Activated B cell treated with CpG ODN at 0.5 μM for 24 hours (primary cell): ENCODE results near the gene NAT10. TPM values are rescaled to one million over a fixed set of nuclear protein-coding genes. Genes with fewer than 3 reads are reported as not detected.
A peak's percentile ranks its signal among the peaks of the same experiment; 100 is the strongest.

ENCODE experiments used
- ATAC-seq: fragments of 200-7000 bp; cut with Tn5 transposase; one replicate; pipeline ENCODE4 v1.10.0; 2021; ENCODE audit warnings: low read depth, mild to moderate bottlenecking, moderate library complexity
- CTCF ChIA-PET: fragments of 350-600 bp; sonication (Branson Sonifier 250); formaldehyde crosslinking; loops from one replicate; lab custom pipeline; 2021; ENCODE audit warnings: antibody characterized with exemption; lab: Charles Lee
- POLR2A ChIA-PET: fragments of 350-600 bp; sonication (Branson Sonifier 250); formaldehyde crosslinking; loops from one replicate; lab custom pipeline; 2021; ENCODE audit warnings: antibody characterized with exemption; lab: Charles Lee
- DNase-seq: peaks from one replicate; pipeline ENCODE4 v3.0.0; 2022
- H3K27ac Mint-ChIP-seq: one replicate; pipeline ENCODE4 v1.8.0; 2020; ENCODE audit warnings: mixed read lengths
- H3K27me3 Mint-ChIP-seq: one replicate; pipeline ENCODE4 v1.8.0; 2021; ENCODE audit warnings: mixed read lengths
- H3K36me3 Mint-ChIP-seq: one replicate; pipeline ENCODE4 v1.8.0; 2021; ENCODE audit warnings: low read depth, mixed read lengths
- H3K4me1 Mint-ChIP-seq: one replicate; pipeline ENCODE4 v1.8.0; 2021; ENCODE audit warnings: mixed read lengths
- H3K4me3 Mint-ChIP-seq: one replicate; pipeline ENCODE4 v1.8.0; 2020; ENCODE audit warnings: mild to moderate bottlenecking, mixed read lengths
- H3K9me3 Mint-ChIP-seq: one replicate; pipeline ENCODE4 v1.8.0; 2020; ENCODE audit warnings: mixed read lengths
- intact Hi-C: fragments of 100-400 bp; cut with micrococcal nuclease; formaldehyde crosslinking; loops from one replicate; pipeline ENCODE4 v1.15.1; 2024
- total RNA-seq: library from RNA; stranded (reverse); gene quantifications from 2 replicates; pipeline ENCODE4 v1.2.3, GENCODE V29; 2022
- TF ChIP-seq, protein P1 (sequence below): fragments of 200-600 bp; IDR thresholded peaks from one replicate; pipeline ENCODE4 v1.8.0; 2022; ENCODE audit warnings: antibody characterized with exemption, mild to moderate bottlenecking

Gene NAT10
- total RNA-seq, 1 donor from 2014 or later: 120 TPM

GRCh38 chr11:34174412-34175041 lies 69.1 kb downstream of the NAT10 start:
- Mint-ChIP-seq H3K27me3 (no peaks in the 10 kb centered on the region), H3K9me3 (no peaks in the 10 kb centered on the region), H3K4me3 (peak overlapping the region; percentile 63), H3K27ac (no peak overlapping the region), H3K36me3 (peaks cover 24% of the 10 kb centered on the region), H3K4me1 (peaks cover 36% of the 10 kb centered on the region)
- DNase-seq (peak; percentile 75), ATAC-seq (peak; percentile 99)
- ChIA-PET CTCF (interaction anchor here (0.5 to 3.7 kb wide), 47 partner anchors 8 to 368 kb away, joined by 3 to 100 read pairs (median 4); partner anchors contain the start of genes ABTB2 and NAT10), POLR2A (interaction anchor here (0.7 to 7.4 kb wide), 15 partner anchors 9 to 265 kb away, joined by 3 to 123 read pairs (median 6); partner anchors contain the start of gene ABTB2)
- intact Hi-C loops: loop anchor here (1.0 to 10.0 kb wide), 8 partner anchors 40 to 370 kb away; no protein-coding TSS in a partner anchor
- TF ChIP-seq, protein P1, sequence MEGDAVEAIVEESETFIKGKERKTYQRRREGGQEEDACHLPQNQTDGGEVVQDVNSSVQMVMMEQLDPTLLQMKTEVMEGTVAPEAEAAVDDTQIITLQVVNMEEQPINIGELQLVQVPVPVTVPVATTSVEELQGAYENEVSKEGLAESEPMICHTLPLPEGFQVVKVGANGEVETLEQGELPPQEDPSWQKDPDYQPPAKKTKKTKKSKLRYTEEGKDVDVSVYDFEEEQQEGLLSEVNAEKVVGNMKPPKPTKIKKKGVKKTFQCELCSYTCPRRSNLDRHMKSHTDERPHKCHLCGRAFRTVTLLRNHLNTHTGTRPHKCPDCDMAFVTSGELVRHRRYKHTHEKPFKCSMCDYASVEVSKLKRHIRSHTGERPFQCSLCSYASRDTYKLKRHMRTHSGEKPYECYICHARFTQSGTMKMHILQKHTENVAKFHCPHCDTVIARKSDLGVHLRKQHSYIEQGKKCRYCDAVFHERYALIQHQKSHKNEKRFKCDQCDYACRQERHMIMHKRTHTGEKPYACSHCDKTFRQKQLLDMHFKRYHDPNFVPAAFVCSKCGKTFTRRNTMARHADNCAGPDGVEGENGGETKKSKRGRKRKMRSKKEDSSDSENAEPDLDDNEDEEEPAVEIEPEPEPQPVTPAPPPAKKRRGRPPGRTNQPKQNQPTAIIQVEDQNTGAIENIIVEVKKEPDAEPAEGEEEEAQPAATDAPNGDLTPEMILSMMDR: no peak

DNA sequence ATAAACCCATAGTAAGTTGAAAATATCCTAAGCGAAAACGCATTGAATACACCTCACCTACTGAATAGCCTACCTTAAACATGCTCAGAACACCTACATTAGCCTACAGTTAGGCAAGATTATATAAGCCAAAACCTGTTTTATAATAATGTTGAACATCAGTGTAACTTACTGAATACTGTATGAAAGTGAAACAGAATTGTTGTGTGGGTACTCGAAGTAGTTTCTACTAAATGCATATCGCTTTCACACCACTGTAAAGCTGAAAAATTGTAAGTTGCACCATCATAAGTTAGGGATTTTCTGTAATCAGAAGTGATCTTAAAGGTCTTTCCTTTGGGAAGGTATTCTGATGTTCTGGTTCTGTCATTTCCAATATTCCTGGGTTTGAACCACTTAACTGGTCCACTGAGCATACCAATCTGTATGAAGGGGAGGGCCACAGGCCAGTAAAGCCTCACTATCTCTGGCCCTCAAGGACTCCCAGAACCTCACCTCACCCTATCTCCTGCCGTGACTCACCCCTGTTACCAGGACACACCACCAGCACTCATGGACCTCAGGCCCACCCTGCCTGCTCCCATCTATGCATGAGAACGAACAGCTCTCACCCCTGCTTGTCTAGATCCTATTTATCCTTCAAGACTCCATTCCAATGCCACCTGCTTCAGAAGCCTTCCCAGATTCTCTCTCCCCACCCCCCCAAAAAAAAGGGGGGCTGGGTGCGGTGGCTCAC lies 70.0 kb downstream of the NAT10 start:
- TF ChIP-seq, protein P1: no peak
- H3K27ac Mint-ChIP-seq: peak overlapping the region; percentile 60
- H3K36me3 Mint-ChIP-seq: peaks cover 16% of the 10 kb centered on the region
- no peaks in the 10 kb centered on the region for H3K9me3 Mint-ChIP-seq
- intact Hi-C loops: loop anchor here (2.0 to 10.0 kb wide), 4 partner anchors 39 to 371 kb away; no protein-coding TSS in a partner anchor
- DNase-seq (no peak), ATAC-seq (no peak)
- H3K4me1 Mint-ChIP-seq: peaks cover 39% of the 10 kb centered on the region
- no peak overlapping the region for H3K4me3 Mint-ChIP-seq
- CTCF ChIA-PET: interaction anchor here (1.3 to 3.7 kb wide), 10 partner anchors 9 to 317 kb away, joined by 4 to 100 read pairs (median 15); partner anchors contain the start of gene ABTB2
- H3K27me3 Mint-ChIP-seq: no peaks in the 10 kb centered on the region
- POLR2A ChIA-PET: interaction anchor here (1.5 to 7.4 kb wide), 6 partner anchors 12 to 180 kb away, joined by 3 to 123 read pairs (median 14); partner anchors contain the start of gene ABTB2

GRCh38 chr11:34176751-34177209 lies 71.4 kb downstream of the NAT10 start:
- peaks cover 49% of the 10 kb centered on the region for H3K4me1 Mint-ChIP-seq
- H3K27ac Mint-ChIP-seq: peak overlapping the region; percentile 27
- intact Hi-C loops: loop anchor here (10.0 kb wide), 2 partner anchors 288 to 372 kb away; no protein-coding TSS in a partner anchor
- ChIA-PET CTCF (interaction anchor here (3.7 kb wide), 1 partner anchor 180 kb away, joined by 100 read pairs; the partner anchor contains the start of gene ABTB2), POLR2A (interaction anchor here (7.4 kb wide), 1 partner anchor 179 kb away, joined by 123 read pairs; the partner anchor contains the start of gene ABTB2)
- no peaks in the 10 kb centered on the region for H3K9me3 Mint-ChIP-seq
- ATAC-seq (no peak), DNase-seq (no peak)
- TF ChIP-seq, protein P1: no peak
- H3K4me3 Mint-ChIP-seq: no peak overlapping the region
- no peaks in the 10 kb centered on the region for H3K27me3 Mint-ChIP-seq
- H3K36me3 Mint-ChIP-seq: peaks cover 3% of the 10 kb centered on the region

DNA sequence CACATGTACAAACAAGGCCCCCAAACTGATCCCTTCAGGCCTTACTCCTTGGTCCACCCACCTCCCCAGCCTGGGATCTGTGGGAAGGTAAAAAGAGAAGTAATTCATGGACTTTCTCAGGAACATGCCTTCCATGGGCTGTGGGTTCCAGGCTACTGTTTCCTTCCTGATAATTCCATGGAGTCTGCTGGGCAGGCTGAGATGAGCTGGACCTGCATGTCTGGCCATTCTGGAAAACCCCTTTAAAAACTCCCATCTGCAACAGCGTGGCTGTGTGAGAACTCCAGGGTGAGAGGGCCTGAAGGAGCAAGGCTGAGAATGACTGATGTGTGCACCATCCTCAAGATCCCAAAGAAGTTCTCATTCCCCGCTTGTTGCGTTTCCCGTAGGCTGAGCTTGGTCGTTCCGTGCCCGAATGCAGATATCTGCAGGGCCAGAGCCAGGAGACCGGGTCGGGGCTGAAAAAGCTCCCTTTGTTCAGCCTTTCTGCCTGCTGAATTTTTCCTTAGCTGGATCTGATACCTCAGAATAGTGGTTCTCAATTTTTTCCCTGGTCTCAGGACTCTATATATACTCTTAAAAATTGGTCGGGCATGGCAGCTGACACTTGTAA lies 72.9 kb downstream of the NAT10 start:
- Mint-ChIP-seq H3K27me3 (no peaks in the 10 kb centered on the region), H3K9me3 (no peaks in the 10 kb centered on the region), H3K36me3 (peaks cover 2% of the 10 kb centered on the region), H3K27ac (no peak overlapping the region), H3K4me1 (peaks cover 63% of the 10 kb centered on the region), H3K4me3 (no peak overlapping the region)
- ChIA-PET POLR2A (interaction anchor here (1.0 to 1.6 kb wide), 2 partner anchors 177 to 180 kb away, joined by 4 to 5 read pairs; partner anchors contain the start of gene ABTB2), CTCF (interaction anchor here (0.9 to 3.4 kb wide), 2 partner anchors 9 to 179 kb away, joined by 3 to 16 read pairs; partner anchors contain the start of gene ABTB2)
- ATAC-seq: no peak
- TF ChIP-seq, protein P1: no peak
- intact Hi-C loops: loop anchor here (10.0 kb wide), 2 partner anchors 286 to 374 kb away; no protein-coding TSS in a partner anchor
- no peak for DNase-seq
